T follicular helper cell (primary cell): ENCODE results near the gene SPTLC3.

Experiments
- DNase-seq: peaks from one replicate; pipeline ENCODE4 v3.0.0-alpha.2; 2020; ENCODE audit warnings: low read depth

The SPTLC3 gene

GRCh38 chr20:13139459-13140150 is 130.8 kb downstream of the SPTLC3 start:
- no peak for DNase-seq

DNA sequence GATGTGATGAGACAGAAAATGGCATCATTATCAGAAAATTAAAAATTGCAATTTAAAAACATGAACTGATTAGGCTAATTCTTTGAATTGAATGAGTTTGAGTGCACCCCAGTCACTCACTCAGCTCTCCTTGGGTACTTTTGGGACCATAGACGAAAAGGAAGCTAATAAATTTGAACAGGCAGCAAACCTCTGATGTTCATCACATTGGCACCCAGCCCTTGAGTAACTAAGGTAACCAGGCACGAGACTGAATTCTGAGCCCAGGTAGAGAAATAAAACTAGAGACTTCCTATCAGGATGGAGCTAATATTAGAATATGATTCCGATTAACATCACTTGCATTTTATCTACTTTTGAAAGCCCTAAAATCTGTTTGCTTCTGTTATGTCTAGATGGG is 131.4 kb downstream of the SPTLC3 start:
- no peak for DNase-seq

- no peak for DNase-seq
These were observed 132.0 kb downstream of the SPTLC3 start for GRCh38 chr20:13140775-13141174.

DNA sequence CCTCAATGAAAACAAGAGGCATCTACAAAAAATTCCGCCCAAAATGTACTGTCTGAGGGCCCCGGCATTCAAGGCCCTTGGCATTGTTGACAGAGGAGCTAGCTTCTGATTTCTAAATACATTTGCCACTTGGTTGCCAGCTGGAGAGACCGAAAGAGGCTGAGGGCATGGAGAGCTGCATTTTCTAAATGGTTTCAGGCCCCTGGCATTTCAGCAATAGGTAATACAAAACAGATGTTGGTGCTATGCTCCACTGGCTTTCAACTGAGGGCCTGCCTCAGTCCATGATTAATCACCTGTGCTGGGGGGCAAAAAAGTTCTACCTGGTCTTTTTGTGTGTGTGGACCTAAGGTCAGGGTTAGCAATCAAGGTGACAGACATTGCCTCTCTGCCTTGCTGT is 132.8 kb downstream of the SPTLC3 start:
- DNase-seq, result no peak

DNA sequence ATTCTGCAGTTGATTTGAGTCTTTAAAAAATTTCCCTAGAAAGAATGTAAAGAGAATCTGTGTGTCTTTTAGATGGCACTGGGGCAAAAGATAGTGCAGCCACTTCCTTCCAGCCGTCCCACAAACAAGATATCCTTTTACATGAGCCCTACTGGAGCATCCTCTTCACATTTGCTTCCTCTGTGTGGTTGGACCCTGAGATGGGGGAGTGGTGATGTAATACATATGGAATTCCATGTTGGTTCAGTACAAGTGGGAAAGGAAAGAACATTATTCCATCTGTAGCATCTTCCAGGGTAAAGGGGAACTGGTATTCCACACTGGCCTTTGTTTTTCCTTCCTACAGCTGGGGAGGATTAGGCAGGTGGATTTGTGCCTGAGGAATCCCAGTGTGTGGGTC is 133.4 kb downstream of the SPTLC3 start:
- no peak for DNase-seq

- DNase-seq, result no peak
These were observed 138.5 kb downstream of the SPTLC3 start for GRCh38 chr20:13147071-13147963.

- no peak for DNase-seq
These were observed 139.2 kb downstream of the SPTLC3 start for GRCh38 chr20:13147971-13148370.

- no peak for DNase-seq
These were observed 139.6 kb downstream of the SPTLC3 start for GRCh38 chr20:13148402-13148801.

- no peak for DNase-seq
These were observed 140.2 kb downstream of the SPTLC3 start for GRCh38 chr20:13148961-13149360.

DNA sequence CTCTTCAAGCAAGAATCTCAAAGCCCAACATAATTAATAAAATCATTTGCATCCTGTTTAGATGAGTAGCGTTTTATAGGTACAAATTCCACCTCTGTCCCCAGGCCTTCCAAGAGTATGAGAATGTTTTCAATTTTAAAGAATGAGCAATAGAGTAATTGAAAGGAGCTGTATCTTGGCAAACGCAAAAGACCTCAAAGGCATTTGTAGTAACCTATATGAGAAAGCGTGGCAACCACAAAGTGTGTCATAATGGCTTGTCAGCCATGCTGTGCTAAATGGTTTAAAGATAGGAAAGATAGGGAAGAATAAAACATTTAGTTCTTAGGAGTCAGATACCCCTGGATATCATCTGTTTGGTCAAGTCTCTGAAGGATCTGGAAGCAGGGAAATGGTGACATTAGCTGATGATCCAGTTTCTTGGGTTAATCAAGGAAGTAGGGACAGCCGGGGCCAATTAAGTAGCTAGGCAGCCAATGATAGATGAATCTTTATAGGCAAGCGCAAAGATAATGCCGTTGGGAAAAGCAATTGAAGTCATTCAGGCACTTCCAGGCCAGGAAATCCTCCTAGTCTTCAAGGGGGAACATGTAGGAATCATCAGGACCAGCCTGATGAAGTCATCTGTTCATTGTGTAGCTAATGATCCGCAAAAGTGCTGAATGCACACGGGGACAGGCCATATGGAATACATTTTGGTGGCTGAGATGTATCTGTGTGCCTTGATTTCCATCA is 140.8 kb downstream of the SPTLC3 start:
- no peak for DNase-seq

- DNase-seq, result no peak
These were observed 149.6 kb downstream of the SPTLC3 start for GRCh38 chr20:13158369-13158768.

- no peak for DNase-seq
These were observed 151.1 kb downstream of the SPTLC3 start for GRCh38 chr20:13159889-13160288.

DNA sequence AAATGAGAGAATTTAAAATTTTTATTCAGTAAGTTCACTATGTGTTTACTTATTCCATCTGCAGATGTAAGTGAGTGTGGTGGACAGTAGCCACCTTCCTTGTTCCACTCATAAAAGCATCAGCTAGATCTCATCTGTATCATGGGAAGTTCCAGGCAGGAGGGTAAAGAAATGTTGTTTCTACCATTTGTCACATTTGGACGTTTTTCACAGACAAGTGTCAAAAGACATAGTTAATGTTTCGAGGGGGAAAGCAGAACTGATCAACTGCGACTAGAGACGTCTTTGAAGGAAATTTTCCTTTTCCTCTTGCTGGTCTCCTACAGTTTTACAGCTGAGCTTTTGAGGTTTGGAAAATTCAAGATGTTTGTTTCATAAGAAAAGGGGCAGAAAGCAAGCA is 156.4 kb downstream of the SPTLC3 start:
- no peak for DNase-seq

DNA sequence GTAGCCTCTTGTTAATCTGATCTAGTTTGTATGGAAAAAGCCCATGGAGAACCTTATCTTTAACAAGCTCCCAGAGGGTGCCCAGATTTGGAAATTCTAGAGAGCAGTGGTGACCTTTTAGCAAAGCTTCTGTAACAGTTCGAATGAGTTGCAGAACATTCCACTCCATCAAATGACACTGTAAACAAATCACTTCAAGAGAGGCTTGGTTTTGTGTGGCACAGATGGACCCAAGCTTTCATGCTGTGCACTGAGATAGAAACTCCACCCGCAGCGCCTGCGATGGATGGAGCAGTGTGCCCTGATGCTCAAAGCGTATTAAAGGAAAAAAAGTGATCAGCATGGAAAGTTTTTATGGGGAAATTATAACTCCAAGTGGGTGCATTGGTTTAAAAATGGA is 157.2 kb downstream of the SPTLC3 start:
- DNase-seq, result no peak

DNA sequence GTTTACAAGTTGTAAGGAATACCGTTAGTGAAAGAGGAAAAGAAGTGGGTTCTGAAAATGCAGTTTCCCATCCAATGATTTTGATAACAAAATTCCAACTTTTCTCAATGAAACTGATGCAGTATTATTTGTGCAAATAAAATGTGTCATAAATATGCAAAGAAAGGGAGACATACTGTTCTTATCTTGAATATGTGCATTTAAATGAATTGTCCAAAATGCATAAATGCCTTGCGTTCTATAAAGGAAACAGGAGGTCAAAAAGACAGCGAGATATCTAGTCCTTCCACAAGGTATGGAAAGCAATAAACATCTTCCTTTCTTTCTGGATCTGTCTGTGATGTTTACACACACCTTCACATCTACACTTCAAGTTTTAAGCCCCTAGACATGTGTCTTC is 157.7 kb downstream of the SPTLC3 start:
- DNase-seq, result no peak

DNA sequence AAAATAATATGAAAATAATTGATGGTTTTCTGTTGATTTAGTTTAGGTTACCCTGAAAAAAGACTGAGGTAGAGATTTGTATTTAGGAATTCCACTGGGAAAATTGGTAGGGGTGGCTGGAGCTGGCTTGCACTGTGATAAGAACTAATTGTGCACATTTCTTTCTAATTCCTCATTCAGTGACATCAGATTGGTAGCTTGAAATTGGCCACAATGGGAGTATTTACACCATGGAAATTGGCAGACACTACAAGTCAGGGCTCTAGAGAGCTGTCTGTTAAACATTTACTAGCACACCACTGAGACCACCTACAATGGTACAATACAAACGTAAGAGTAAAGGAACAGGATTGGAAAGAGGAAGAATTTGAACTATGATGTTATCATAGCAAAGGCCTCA is 160.3 kb downstream of the SPTLC3 start:
- no peak for DNase-seq

GRCh38 chr20:13170771-13171170 is 162.0 kb downstream of the SPTLC3 start:
- no peak for DNase-seq

GRCh38 chr20:13173201-13173600 is 164.4 kb downstream of the SPTLC3 start:
- DNase-seq, result no peak

DNA sequence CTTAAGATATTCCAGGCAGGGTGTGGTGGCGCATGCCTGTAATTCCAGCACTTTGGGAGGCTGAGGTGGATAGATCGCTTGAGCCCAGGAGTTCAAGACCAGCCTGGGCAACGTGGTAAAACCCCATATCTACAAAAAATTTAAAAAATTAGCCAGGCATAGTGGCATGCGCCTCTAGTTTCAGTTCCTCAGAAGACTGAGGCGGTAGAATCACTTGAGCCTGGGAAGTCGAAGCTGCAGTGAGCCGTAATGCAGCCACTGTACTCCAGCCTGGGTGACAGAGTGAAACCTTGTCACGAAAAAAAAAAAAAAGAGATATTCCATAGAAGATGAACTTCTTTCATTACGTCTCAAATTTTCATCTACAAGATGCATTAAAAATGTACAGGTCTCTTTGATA is 165.6 kb downstream of the SPTLC3 start:
- DNase-seq, result no peak

DNA sequence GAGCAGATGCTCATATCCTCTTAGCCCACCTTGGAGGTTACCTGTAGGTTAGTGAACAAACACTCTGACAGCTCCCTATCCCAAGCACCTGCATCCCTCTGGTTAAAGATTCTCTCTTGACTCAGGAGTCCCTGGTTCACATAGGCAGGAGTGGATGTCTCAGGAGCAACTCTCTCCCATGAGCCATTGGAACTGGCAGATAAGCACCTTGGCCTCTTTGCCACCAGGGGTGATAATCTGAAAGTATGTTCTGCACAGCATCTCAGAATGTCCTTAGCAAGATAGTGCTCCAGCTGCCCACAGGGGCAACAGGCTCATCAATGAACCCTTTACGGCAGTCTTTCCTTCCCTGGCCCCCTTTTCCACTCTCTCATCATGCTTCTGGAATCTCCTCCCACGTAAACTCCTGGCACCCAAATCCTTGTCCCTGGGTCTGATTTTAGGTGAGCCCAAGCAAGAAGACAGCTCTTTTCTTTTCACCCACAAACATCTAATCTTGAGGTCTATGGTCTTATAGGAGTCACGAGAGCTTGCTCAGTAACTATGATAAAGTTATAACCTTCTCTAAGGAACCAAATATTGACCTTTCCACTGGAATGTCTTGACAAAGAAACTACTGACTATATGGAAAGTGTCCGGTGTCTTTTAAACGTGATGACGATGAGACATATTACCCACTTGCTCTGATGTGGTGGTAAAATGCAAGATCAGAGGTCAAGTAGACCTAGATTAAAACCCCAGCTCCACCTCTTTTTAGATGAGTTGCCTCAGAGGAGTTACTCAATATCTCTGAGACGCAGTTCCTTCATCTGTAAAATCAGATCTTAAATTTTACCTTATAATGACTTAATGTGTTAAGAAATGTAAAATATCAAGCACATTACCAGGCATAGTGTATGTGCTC is 172.5 kb downstream of the SPTLC3 start:
- DNase-seq, result no peak

- no peak for DNase-seq
These were observed 174.2 kb downstream of the SPTLC3 start for GRCh38 chr20:13183005-13183404.
